ENCODE measurements around the gene TEC.
"Not testable (repeated sequence)": the region's sequence is repeated elsewhere in the genome, so short reads cannot be mapped to it uniquely, and the experiment has no call there.

TEC gene

DNA sequence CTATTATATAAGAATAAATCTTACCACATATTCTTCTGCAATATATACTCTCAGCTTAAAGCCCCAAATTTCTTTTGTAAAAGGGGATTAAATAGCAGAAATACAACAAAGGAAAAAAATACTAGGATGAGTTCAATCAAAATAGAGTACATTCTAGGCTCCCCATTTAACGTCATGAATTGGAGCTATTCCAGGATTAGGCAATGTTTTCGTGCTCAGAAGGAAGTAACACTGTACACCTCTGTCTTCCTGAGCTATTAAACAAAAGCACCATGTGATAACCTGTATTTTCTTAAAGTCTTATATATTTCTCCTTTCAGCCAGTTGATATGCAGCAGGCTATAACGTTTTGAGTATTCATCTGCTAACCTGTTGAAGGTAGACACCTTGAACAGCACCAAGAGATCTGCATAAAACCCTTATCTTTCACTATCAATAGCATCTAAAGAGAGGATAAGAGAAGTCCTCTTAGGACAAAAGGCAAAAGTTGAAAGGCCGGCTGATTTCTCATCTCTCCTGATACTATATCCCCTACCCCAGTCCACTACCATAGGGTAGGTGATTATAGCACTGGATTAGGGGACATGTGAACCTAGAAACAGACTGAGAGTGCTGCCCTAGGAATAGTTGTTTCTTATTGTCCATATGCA is 31.5 kb downstream of the TEC start:
- DNase-seq, result no peak

DNA sequence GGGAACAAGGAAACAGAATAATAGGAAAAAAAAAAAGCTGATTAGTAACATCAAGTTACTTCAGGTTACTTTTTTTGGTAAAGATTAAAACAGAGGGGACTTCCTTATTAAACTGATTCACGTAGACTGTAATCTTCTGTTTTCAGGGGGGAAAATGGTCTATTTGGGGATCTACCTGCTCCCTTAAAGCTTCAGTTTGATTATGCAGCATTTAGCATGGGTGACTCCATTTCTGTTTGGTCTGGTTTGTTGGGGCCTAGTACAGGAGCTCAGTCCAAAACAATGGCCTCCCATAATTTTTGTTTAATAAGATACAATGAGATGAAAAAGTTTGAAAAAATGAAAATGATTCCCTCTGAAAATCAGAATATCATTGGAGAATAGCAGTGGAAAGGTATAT is 34.6 kb downstream of the TEC start:
- no peak for DNase-seq

DNA sequence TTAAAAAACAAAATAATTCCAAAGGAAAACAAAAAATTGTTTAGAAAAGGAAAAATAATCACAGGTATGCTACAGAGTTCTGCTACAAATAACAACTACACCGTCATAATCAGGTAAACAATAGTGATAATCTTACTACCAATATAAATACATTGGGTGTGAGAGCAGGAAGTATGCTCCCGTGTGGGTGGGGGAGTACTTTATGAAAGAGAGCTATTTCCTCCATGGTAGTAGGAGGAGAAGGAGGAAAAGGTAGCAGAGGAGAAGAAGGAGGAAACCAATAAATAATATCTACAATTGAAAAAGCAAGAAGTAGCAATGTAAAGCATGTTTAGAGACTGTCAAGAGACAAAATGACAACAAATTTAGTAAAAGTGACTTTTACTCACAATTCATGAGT is 35.1 kb downstream of the TEC start:
- no peak for DNase-seq

DNA sequence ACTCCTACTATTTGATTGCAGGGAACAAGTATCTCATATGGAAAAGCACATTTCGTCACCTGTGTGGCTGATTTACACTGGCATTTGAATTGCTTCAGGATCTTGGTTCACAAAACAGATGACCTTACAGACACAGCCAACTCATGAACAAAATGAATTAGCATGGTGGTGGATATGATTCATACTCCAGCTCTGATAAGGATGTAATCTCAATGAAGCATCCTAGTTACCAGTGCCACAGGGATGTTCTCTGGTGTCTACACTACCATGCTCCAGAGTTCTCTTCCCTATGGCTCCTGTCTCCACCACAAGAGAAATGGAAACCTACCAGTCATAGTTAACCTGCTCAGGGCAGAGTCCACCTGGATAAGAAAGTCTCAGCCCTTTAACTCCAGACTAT is 40.7 kb downstream of the TEC start:
- DNase-seq, result no peak

DNA sequence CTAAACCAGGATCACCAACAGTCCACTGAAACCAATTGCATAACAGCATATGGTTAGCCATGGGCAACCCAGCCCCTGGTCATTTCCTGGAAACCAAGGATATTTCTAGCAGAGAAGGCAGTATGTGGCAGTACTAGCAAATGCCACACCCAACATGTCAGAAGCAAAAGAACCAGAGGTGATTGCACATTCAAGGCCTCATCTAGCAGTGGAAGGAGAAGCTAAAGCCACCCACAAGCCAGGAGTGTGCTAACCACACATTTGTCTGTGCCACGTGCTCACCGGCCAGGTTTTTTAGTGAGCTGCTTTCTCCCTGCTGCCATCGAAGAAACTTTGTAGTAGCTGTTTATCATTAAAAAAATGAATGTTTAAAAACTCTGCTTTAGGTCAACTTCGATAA is 42.0 kb downstream of the TEC start:
- no peak for DNase-seq

DNA sequence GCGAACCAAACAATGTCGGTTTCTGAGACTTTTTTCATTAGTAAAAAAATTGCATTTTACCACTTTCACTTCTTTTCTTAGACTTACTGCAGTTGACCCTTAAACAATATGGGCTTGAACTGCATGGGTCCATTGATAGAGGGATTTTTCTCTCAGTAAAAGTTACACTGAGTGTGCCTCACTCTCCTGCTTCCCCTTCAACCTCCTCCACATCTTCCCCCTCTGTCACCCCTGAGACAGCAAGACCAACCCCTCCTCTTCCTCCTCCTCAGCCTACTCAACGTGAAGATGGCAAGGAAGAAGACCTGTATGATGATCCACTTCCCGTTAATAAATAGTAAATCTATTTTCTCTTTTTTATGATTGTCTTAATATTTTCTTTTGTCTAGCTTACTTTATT is 43.4 kb downstream of the TEC start:
- no peak for DNase-seq

DNA sequence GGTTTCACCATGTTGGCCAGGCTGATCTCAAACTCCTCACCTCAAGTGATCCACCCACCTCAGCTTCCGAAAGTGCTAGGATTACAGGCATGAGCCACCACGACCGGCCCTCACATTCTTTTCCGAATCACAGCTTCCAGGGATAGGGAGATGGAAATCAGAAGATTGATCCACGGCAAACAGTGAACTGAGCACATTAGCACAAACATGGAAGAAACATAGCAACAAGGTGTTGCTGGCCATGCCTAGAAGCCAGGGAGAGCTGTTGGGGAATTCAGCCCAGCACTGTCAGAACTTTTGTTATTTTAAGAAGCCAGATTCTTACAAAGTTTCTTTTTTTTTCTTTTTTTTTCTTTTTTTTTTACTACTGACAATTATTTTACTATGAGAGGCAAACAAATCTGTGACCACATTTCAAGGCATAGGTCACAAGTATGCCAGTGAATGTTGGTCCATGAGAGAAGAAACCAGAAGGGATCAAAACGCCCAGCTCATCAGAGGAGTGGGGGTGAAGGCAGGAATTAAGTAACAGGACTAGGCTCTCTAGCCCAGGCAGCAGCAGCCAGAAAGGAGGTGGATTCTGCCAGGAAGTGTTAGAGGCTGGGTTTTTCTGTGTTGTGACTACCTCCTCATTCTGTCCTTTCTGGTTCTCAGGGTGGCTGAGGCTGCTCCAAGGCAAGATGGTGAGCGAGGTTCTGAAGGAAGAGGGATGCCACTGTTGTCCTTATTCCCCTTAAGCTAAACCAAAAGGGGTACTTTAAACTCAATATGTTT is 44.1 kb downstream of the TEC start:
- DNase-seq, result no peak

DNA sequence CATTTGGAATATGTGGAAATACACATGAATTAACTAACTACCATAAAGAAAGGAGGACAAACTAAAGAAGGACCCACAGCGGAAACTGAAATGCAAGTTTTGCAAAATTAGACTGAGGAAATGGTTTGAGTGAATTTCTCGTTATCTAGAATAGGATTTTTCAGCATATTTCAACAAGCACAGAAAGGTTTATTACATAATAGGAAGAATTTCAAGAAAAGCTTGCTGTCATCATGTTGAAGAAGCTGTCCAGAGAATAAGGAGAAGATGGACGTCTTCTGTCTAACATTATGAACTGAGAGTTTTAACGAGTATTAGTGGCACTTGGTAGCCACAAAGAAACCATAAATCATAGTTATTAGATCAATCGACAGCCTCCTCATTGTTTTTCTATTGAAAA is 45.0 kb downstream of the TEC start:
- no peak for DNase-seq

DNA sequence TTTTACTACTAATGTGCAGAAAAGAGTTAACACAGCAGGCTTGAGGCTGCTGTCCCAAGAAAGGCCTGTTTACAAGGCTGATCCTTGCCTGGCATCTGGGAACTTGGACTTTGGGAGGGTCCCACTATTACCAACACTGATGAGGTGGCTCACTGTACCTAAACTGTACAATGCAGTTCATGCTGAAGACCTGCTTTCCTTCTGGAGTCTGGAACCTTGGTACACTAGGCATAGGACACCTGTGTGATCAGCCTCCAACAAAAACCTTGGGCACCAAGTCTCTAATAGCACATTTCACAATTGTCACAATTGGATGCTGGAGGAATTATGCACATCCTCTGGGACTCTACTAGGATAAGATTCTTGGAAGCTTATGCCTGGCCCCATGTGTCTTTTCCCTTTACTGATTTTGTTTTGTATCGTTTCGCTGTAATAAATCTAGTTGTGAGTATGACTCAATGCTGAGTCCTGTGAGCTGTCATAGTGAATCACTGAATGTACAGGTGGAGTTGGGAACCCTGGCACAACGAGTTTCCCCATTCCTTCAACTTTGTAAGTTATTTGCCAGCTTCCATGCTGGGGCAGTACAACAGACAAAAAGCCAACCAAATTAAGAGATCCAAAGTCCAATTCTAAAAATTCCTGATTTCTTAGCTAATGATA is 45.9 kb downstream of the TEC start:
- no peak for DNase-seq

DNA sequence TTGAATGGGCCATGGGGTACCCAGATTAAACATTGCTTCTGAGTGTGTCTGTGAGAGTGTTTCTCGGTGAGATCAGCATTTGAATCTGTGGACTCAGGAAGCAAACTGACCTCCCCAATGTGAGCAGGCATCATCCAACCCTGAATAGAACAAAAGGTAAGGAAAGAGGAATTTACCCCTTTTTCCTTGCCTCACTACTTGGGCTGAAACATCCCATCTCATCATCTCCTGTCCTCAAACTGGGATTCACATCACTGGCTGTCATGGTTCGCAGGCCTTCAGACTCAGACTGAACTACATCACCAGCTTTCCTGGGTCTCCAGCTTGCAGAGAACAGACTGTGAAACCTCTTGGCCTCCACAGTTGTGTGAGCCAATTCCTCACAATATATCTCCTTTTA is 47.1 kb downstream of the TEC start:
- DNase-seq, result no peak

DNA sequence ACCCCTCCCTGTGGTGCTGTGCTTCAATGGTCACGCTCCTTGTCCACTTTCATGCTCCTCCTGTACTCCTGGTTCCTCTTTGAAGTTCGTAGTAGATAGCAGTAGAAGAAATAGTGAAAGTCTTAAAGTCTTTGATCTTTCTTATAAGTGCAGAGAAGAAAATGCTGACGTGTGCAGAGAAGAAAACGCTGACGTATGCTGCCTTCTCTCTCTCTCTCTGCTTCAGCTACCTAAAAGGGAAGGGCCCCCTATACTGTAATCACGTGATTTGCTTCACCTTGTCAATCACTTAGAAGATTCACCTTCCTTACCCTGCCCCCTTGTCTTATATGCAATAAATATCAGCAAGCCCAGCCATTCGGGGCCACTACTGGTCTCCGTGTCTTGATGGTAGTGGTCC is 50.2 kb downstream of the TEC start:
- DNase-seq, result not testable (repeated sequence)

DNA sequence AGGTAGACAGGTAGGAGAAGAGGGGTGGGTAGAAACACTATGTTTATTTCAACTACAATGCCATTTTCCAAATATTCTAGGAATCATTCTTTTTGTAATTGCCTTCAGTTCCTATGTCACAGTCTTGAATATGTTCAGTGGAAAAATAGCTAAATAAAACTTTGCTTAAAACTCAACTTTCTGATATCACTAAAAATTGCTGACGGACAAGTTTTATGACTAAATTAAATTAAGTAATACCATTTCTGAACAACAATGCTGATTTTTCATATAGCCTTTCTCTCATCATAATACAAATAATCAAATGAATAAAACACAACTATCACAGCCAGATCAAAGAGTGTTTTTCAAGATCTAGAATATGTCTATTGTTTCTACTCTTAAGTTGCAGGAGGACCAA is 53.1 kb downstream of the TEC start:
- no peak for DNase-seq

DNA sequence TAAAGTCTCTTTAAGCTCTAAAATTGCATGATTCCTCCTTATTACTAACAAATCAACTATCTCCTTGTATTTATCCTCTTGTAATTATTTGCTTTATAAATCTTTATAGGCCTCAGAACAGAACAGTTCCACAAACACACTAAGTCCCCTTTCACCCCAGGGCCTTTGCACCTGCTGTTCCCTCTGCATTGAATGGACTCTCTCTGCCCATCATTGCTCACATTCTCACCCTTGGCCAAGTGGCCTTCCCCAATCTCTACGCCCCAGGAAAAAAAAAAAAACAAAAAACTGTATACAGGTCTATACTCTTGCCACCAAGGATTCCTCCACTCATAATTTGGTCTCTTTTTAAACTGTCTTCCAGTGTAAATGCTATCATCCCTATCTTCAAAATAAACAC is 53.7 kb downstream of the TEC start:
- no peak for DNase-seq

DNA sequence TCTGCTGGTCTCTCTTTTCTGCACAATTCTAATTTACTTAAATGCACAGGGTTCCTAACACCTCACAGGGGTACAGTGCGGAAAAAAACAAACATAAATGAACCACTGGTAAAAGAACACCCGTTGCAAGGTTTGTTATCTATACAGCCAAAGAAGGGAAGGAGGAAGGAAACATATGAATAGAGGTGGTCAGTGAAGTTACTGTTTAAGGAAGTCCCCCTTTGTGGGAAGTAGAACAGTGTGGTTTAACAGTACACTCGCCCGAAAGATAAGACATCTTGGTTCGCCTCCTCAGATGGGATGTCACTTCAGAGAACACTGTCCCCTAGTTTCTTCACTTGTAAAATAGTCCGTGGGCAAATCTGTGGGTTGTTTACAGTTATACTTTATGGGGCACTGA is 57.5 kb downstream of the TEC start:
- no peak for DNase-seq

DNA sequence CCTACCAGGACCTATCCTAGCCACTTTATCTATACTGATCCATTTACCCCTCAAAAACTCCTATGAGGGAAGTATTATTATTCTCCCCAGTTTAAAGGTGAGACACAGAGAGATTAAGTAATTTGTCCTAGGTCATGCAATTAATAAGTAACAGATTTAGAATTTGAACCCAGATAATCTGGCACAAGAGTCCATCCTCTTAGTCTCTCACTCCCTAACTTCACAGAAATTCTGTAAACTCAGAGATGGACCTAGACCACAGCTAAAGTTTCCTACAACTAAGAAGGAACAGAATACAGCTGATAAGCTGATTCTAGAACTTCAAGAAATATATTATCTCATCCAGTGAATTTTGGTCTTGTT is 58.7 kb downstream of the TEC start:
- DNase-seq, result no peak

DNA sequence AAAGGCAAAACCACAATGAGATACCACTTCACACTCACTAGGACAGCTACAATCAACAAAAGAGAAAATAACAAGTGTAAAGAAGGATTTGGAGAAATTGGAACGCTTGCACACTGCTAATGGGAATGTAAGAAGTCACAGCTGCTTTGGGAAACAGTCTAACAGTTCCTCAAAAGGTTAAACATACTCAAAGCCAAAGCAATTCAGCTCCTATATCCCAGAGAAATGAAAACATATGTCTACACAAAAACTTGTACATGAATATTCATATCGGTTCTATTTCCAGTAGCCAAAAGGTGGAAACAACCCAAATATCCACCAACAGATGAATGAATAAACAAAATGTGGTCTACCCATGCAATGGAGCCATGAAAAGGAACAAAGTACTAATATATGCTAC is 64.0 kb downstream of the TEC start:
- DNase-seq, result no peak

DNA sequence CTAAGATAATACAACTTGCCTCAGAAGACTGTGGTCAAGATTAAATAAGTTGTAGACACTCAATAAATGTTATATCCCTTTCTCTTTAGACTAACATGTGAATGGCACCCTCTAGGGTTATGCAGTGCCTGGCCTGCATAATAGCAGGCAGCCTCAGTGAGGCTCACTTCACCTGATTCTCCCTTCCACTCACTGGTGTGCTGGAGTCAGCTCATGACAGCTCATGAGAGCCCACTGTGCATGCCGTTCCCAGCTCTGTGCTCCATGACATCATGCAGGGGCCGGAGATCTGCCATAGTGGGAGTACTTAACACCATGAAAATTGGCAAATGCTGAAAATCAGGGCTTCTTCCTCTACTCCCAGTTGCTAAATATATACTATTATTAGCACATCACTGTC is 64.5 kb downstream of the TEC start:
- DNase-seq, result no peak

DNA sequence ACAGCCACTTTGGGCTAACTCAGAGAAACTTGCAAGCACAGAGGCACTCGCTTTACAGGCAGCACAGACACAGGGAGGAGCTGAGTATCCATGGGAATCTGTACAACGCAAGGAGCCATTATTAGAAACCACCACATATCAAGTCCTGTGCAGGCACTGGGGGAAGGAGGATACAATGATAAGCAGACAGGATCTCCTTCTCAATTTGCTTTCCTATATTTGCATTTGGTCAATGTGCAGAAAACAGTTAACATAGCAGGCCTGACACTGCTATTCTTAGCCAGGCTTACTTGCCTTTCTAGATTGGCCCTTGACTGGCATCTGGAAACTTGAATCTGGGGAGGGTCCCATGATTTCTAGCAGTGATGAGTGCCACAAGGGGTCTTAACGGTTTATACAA is 65.8 kb downstream of the TEC start:
- no peak for DNase-seq

DNA sequence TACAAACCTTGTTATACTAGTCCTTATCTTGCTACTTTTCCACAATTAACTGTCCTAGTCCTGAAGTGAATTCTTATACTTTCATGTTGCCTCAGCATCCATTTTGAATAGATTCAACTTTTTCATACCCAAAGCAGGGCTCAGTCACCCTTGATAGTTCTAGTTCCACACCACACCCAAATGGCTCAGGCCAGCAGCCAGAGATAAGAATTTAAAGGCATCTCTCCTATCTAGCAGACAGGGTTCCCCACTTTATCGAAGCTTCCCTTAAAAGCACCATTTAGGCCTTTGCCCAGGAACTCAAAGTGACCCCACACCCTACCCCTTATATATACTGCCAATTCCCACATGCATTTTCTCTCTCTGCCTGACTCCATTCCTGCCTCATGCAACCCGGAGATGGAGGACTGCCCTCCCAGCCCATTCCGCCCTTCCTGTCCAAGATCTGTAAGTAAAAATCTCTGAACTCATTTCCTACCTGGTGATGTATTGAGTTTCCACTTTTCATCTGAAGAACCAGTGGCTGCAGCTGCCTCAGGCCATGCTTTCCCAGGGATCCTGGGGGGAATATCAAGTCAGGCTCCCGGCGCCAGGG is 71.9 kb downstream of the TEC start:
- DNase-seq, result no peak

DNA sequence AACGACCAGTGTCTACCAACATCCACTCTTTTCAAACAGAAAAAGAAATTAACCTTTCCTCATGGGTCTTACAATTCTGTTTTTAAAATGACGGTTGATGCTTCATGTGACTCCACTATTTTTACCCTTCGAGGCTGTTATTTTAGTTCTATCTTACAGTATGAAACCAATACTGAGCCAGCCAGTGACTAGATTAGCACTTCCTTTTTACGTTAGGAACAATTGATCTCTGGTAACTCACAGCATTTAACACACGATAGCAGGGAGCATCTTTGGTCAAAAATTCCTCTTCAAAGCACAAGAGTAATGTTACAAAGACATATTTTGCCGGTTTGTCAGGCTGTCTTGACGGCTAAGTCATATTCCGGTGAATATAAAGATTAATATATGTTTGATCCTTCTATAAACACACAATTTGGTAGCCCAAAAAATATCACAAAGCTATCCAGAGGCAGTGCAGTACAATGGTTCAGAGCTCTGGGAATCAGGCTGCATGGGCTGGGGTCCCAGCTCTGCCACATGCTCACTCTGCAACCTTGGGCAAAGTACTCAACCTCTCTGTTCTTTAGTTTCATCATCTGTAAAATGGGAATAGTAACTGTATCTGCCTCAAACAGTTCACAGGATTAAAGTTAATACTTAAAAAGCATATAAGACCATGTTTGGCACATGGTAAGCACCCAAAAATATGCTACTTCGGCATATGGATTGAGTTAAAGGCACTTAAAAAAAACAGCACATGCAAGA is 72.7 kb downstream of the TEC start:
- no peak for DNase-seq

DNA sequence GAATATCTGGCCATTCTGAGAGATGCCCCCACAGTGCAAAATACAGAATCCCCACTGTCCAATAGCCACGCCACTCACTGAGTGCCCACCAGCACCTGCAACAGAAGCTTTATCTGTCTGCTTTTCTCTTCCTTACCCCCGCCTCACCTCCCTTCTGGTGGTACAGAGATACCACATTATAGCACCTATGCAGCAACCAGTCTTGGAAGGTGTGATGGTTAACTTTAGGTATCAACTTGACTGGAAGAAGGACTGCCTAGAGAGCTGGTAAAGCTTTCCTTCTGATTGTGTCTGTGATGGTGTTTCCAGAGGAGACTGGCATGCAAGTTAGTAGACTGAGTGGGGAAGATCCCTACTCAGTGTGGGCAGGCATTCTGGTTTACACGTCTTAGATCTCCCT is 73.8 kb downstream of the TEC start:
- DNase-seq, result no peak

DNA sequence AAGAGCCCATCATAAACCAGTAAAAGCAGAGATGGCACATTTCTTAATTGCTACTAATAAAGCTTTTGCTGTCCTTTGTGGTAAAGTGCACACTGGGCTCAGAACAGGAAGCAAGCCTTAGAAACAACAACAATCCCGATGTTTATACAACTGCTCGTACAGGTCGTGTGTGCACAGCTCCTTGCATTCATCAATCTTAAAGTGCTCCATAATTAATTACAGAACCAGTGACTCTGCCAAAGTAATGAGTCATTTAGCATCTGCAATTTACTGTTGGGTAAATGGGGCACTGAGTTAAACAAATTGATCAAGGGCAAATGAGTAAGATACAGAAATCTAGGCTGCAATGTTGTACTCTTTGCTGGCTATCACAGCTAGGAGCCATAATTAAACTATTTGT is 74.3 kb downstream of the TEC start:
- no peak for DNase-seq

DNA sequence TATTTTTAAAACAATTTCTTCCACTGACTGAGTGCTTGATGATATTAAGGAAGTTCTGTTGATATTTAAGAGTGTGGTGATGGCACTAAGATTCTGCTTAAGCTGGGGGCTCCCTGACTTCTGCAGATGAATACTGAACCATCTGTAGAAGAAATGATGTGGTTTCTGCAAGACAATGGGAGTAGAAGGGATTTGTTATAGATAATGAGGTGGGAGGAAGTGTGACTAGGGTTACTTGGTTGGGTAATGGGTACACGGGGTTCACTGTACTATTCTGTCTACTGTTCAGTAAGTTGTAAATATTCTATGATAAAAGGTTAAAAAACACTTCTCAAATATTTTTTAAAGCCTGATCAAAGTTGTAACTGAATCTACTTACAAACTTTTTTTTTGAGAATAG is 74.7 kb downstream of the TEC start:
- DNase-seq, result no peak
